ENCODE data around the gene PLEKHM3. TPM values are rescaled to one million over a fixed set of nuclear protein-coding genes. Genes with fewer than 3 reads are reported as not detected.

PLEKHM3 gene
- total and polyA plus RNA-seq, 8 donors, result 14.4 to 17.9 (median 16.0) TPM

DNA sequence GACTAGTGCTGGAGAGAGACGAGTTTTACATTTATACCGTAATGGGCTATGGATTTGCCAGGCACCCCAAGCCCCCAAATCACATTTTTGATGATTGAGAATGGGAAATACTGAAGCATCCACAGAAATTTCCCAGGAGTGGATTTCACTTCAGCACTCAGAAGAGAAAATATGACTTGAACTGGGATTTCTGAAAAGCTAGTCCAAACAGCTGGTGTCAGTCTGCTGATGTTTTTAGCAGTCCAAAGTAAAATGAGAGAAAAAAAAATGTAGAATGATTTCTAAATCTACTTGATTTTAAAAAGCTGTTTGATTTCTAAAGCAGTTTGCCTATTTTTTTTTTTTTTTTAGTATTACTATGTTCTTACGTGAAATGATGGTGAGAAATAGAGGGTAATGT is 105.0 kb downstream of the PLEKHM3 start:
- Histone ChIP-seq H3K27ac (no peak overlapping the region), H3K36me3 (peaks cover 0 to 13% of the 10 kb centered on the region in 2 donors), H3K27me3 (no peaks in the 10 kb centered on the region), H3K4me3 (no peak overlapping the region), H3K9me3 (no peaks in the 10 kb centered on the region), H3K4me1 (no peaks in the 10 kb centered on the region)
- intact Hi-C loops (cut with DNase I), result no loop called here
- peak in 1 of 4 donors; percentile 37 for DNase-seq
- no peak for ATAC-seq
- no peak for TF ChIP-seq CTCF (IDR thresholded peaks at IDR 0.05)

GRCh38 chr2:207919164-207919919 is 106.0 kb downstream of the PLEKHM3 start:
- Histone ChIP-seq H3K4me1 (no peaks in the 10 kb centered on the region), H3K9me3 (no peaks in the 10 kb centered on the region), H3K4me3 (no peak overlapping the region), H3K27me3 (no peaks in the 10 kb centered on the region), H3K36me3 (peaks cover 0 to 6% of the 10 kb centered on the region in 2 donors), H3K27ac (no peak overlapping the region)
- intact Hi-C loops (cut with DNase I), result no loop called here
- DNase-seq (no peak), ATAC-seq (no peak)
- no peak for TF ChIP-seq CTCF (IDR thresholded peaks at IDR 0.05)

DNA sequence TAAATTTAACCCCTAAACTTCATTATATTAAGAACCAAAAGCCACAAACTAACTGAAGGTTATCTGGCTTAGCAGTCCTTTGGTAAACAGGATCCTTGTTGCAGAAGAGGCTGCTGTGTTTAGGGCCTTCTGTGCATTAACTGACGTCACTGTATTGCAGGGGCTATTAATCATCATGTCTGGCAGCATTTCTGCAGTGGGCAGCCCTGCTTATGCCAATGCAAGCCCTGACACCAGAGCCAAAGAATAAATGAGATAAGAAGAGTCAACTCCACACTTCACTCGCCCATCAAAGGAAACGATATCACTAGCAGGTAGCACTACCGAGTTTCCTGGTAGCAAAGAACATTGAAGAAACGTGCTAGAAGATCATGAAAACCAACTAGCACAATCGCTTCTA is 110.6 kb downstream of the PLEKHM3 start:
- Histone ChIP-seq H3K9me3 (no peaks in the 10 kb centered on the region), H3K4me1 (no peaks in the 10 kb centered on the region), H3K27me3 (no peaks in the 10 kb centered on the region), H3K36me3 (peaks cover 0 to 4% of the 10 kb centered on the region in 2 donors), H3K27ac (no peak overlapping the region), H3K4me3 (no peak overlapping the region)
- ATAC-seq (no peak), DNase-seq (no peak)
- no peak for TF ChIP-seq CTCF (IDR thresholded peaks at IDR 0.05)
- intact Hi-C loops (cut with DNase I), result no loop called here

GRCh38 chr2:207913772-207914358 is 111.5 kb downstream of the PLEKHM3 start:
- H3K27me3 ChIP-seq, result no peaks in the 10 kb centered on the region
- no peaks in the 10 kb centered on the region for H3K9me3 ChIP-seq
- ATAC-seq, result no peak
- intact Hi-C loops (cut with DNase I), result no loop called here
- no peak for TF ChIP-seq CTCF (IDR thresholded peaks at IDR 0.05)
- peaks cover 0 to 4% of the 10 kb centered on the region in 2 donors for H3K36me3 ChIP-seq
- no peak overlapping the region for H3K27ac ChIP-seq
- DNase-seq, result no peak
- H3K4me1 ChIP-seq, result no peaks in the 10 kb centered on the region
- no peak overlapping the region for H3K4me3 ChIP-seq

GRCh38 chr2:207911856-207912255 is 113.5 kb downstream of the PLEKHM3 start:
- Histone ChIP-seq H3K27me3 (no peaks in the 10 kb centered on the region), H3K4me1 (no peaks in the 10 kb centered on the region), H3K9me3 (no peaks in the 10 kb centered on the region), H3K4me3 (no peak overlapping the region), H3K36me3 (peaks cover 0 to 9% of the 10 kb centered on the region in 2 donors), H3K27ac (no peak overlapping the region)
- ATAC-seq, result no peak
- DNase-seq, result no peak
- TF ChIP-seq CTCF (IDR thresholded peaks at IDR 0.05), result no peak
- intact Hi-C loops (cut with DNase I), result no loop called here

All from left lung (tissue), 10 donors.